OCI-LY1 (cell line): ENCODE measurements around the gene DMWD.
A peak's percentile ranks its signal among the peaks of the same experiment; 100 is the strongest.

Experiments used
- H2AFZ ChIP-seq: fragments of 200-600 bp; sonication (generic), shearing (Covaris generic); 2 replicates; pipeline ENCODE4 v1.6.0; 2014; ENCODE audit warnings: antibody characterized with exemption, mild to moderate bottlenecking, low read length
- H3F3A ChIP-seq: fragments of 200-600 bp; sonication (generic), shearing (Covaris generic); 2 replicates; pipeline ENCODE4 v1.6.0; 2014; ENCODE audit warnings: mild to moderate bottlenecking, antibody characterized with exemption, low read length, moderate library complexity; ENCODE audit not compliant: insufficient read depth
- H3K27ac ChIP-seq: fragments of 200-600 bp; sonication (generic); 2 replicates; pipeline ENCODE4 v1.5.1; 2014; ENCODE audit warnings: low read length, mixed run types, mild to moderate bottlenecking, low read depth; ENCODE audit not compliant: poor library complexity, severe bottlenecking
- H3K27me3 ChIP-seq: fragments of 200-600 bp; sonication (generic); 2 replicates; pipeline ENCODE4 v1.6.0; 2014; ENCODE audit warnings: antibody characterized with exemption, mild to moderate bottlenecking, low read length, moderate library complexity; ENCODE audit not compliant: insufficient read depth
- H3K36me3 ChIP-seq: fragments of 200-600 bp; sonication (generic); 2 replicates; pipeline ENCODE4 v1.6.1; 2014; ENCODE audit warnings: mild to moderate bottlenecking, antibody characterized with exemption, low read length, moderate library complexity, mixed read lengths; ENCODE audit not compliant: insufficient read depth
- H3K4me1 ChIP-seq: fragments of 200-600 bp; sonication (generic); 2 replicates; pipeline ENCODE4 v1.5.1; 2014; ENCODE audit warnings: mild to moderate bottlenecking, low read length, moderate library complexity; ENCODE audit not compliant: insufficient read depth, severe bottlenecking
- H3K4me2 ChIP-seq: fragments of 200-600 bp; sonication (generic), shearing (Covaris generic); 2 replicates; pipeline ENCODE4 v1.6.1; 2014; ENCODE audit warnings: low read length
- H3K4me3 ChIP-seq: fragments of 200-600 bp; sonication (generic); 2 replicates; pipeline ENCODE4 v1.5.1; 2014; ENCODE audit warnings: low read length, low read depth, mild to moderate bottlenecking, mixed read lengths; ENCODE audit not compliant: poor library complexity, severe bottlenecking
- H3K79me2 ChIP-seq: fragments of 200-600 bp; shearing (Covaris generic); 2 replicates; pipeline ENCODE4 v1.6.1; 2016; ENCODE audit warnings: mixed run types, low read length, mixed read lengths; ENCODE audit not compliant: insufficient read depth
- H3K9ac ChIP-seq: fragments of 200-600 bp; sonication (generic), shearing (Covaris generic); 2 replicates; pipeline ENCODE4 v1.6.1; 2014; ENCODE audit warnings: mild to moderate bottlenecking, low read length, mixed read lengths
- H3K9me2 ChIP-seq: fragments of 200-600 bp; sonication (generic), shearing (Covaris generic); 2 replicates; pipeline ENCODE4 v1.6.1; 2014; ENCODE audit warnings: low read depth, mild to moderate bottlenecking, low read length, mixed read lengths
- H3K9me3 ChIP-seq: fragments of 200-600 bp; shearing (Covaris generic); 2 replicates; pipeline ENCODE4 v1.6.1; 2014; ENCODE audit warnings: low read length, mixed read lengths
- H4K20me1 ChIP-seq: fragments of 200-600 bp; sonication (generic), shearing (Covaris generic); 2 replicates; pipeline ENCODE4 v1.6.0; 2016; ENCODE audit warnings: mild to moderate bottlenecking, low read length; ENCODE audit not compliant: insufficient read depth
- EZH2 ChIP-seq: fragments of 200-600 bp; sonication (generic), shearing (Covaris generic); IDR thresholded peaks from 2 replicates; pipeline ENCODE4 v1.8.0; 2017; ENCODE audit warnings: borderline replicate concordance, mixed run types, mild to moderate bottlenecking, antibody characterized with exemption, low read length, moderate library complexity, mixed read lengths
- TF ChIP-seq, protein P1 (sequence below): fragments of 200-600 bp; sonication (generic), shearing (Covaris generic); IDR thresholded peaks from 2 replicates; pipeline ENCODE4 v1.5.1; 2017; ENCODE audit warnings: mild to moderate bottlenecking, antibody characterized with exemption, low read length, moderate library complexity, mixed read lengths

Gene DMWD

DNA sequence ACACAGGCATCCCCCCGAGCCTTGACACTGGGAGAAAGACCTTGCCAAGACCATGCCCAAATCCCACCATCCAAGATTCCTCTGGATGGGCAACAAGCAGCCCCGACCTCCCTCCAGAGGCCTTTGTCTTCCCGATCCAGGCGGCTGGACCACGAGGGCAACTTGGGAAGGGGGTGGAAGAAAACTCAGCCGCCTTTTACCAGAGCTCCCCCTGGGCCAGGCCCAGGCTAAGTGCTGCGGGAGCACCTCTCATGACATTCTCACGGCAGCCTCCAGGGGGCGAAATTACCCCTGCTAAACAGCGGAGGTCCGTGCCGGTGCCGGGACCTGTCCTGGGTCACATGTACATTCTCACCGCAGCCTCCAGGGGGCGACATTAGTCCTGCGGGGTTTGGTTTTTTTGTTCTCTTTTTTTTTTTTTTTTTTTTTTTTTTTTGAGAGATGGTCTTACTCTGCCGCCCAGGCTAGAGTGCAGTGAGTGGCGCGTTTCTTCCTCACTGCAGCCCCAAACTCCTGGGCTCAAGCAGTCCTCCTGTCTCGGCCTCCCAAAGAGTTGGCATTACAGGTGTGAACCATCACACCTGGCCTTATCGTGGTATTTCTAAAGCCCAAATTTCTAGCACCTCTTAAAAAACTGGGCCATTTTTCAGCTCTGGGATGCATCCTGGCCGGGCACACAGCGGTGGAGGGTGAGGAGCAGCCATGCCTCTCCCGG, 24.5 kb upstream of the DMWD start:
- H2AFZ ChIP-seq: no peak overlapping the region
- no peak overlapping the region; the same call in 1 of the 2 replicates for H3K9ac ChIP-seq
- H3K27ac ChIP-seq: peak overlapping the region; percentile 63
- H3K4me1 ChIP-seq: peaks cover 10% of the 10 kb centered on the region
- no peaks in the 10 kb centered on the region for H3K9me2 ChIP-seq
- peaks cover 29% of the 10 kb centered on the region for H3K36me3 ChIP-seq
- peak overlapping the region; percentile 25; the same call in 1 of the 2 replicates for H3K4me2 ChIP-seq
- no peaks in the 10 kb centered on the region for H3K9me3 ChIP-seq
- no peaks in the 10 kb centered on the region for H3F3A ChIP-seq
- TF ChIP-seq EZH2: no peak
- TF ChIP-seq, protein P1, sequence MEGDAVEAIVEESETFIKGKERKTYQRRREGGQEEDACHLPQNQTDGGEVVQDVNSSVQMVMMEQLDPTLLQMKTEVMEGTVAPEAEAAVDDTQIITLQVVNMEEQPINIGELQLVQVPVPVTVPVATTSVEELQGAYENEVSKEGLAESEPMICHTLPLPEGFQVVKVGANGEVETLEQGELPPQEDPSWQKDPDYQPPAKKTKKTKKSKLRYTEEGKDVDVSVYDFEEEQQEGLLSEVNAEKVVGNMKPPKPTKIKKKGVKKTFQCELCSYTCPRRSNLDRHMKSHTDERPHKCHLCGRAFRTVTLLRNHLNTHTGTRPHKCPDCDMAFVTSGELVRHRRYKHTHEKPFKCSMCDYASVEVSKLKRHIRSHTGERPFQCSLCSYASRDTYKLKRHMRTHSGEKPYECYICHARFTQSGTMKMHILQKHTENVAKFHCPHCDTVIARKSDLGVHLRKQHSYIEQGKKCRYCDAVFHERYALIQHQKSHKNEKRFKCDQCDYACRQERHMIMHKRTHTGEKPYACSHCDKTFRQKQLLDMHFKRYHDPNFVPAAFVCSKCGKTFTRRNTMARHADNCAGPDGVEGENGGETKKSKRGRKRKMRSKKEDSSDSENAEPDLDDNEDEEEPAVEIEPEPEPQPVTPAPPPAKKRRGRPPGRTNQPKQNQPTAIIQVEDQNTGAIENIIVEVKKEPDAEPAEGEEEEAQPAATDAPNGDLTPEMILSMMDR: peak; percentile 98
- H3K79me2 ChIP-seq: no peaks in the 10 kb centered on the region
- no peak overlapping the region for H3K4me3 ChIP-seq
- H4K20me1 ChIP-seq: no peaks in the 10 kb centered on the region
- no peaks in the 10 kb centered on the region for H3K27me3 ChIP-seq

DNA sequence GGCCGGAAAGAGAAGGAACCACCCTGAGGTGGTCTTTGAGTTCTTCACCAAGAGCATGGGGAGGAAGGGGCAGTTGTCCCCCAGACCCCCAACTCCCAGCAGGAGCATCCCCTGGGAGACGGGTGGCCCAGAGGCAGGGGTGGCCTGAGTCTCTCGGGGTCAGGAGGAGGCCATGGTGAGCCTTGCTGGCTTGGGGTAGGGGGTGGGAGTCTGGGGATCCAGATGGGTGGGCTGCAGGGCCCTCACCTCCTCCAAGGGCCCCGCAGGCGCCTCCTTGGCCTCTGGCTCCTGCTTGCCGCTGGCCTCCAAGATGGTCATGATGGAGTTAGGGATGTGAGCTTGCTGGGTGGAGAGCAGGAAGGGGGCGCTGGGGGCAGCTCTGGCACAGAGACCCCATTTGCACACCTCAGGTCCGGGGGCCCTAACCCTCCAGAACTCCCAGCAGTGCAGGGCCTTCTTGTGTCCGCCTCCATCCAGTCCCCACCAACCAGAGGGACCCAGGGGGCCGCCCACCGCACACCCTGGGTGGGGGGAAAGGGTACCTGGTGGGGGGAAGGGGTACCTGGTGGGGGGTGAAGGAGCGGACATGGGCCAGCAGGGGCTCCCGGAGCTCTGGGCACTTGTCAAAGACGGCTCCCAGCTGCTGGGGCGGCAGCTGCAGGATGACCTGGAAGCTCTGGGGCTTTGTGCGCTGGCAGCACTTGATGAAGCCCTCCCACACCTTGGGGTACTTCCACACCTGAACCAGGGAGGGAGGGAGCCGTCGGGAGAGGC, 23.8 kb upstream of the DMWD start:
- H3K27me3 ChIP-seq: no peaks in the 10 kb centered on the region
- H3K79me2 ChIP-seq: no peaks in the 10 kb centered on the region
- no peak for TF ChIP-seq EZH2
- TF ChIP-seq, protein P1: no peak
- H3K4me3 ChIP-seq: no peak overlapping the region
- H3K36me3 ChIP-seq: peaks cover 24% of the 10 kb centered on the region
- H3K9me3 ChIP-seq: no peaks in the 10 kb centered on the region
- H3K4me2 ChIP-seq: no peak overlapping the region
- no peaks in the 10 kb centered on the region for H3F3A ChIP-seq
- H2AFZ ChIP-seq: no peak overlapping the region
- no peak overlapping the region for H3K27ac ChIP-seq
- H3K9me2 ChIP-seq: no peaks in the 10 kb centered on the region
- no peak overlapping the region; the same call in 1 of the 2 replicates for H3K9ac ChIP-seq
- H4K20me1 ChIP-seq: no peaks in the 10 kb centered on the region
- peaks cover 10% of the 10 kb centered on the region for H3K4me1 ChIP-seq

DNA sequence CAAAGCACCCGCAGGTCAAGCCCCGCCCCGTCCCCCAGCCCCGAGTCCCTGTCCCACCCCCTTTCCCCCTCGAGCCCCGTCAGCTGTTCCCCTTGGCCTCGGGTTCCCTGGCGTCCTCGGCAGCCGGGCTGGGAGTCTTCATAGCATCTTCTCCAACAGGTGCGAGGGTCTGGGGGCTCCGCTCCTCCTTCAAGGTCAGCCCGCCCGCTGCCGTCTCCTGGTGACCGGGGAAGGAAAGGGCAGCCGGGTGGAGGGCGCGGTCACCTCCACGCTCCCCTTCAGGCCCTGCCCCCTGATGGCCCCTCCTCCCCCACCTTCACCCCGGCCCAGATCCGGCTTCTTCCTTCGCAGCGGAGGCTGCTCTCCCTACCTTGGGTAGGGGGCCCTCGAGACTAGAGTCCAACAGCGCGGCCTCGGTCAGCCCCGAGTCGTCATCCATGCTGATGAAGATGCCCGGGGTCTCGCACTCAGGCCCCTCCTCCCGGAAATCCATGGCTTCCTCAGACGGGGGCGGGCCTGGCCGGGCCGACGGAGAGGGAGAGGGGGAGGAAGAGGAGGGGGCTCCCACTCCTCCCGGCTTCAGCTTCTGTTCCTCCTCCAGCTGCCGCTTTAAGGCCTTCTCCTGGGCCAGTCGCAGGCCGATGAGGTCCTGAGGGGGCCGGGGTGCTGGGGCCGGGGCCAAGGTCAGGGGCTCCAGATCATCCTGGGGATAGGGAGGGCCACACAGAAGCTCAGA, 23.0 kb upstream of the DMWD start:
- H3K27ac ChIP-seq: no peak overlapping the region

More for the DNA sequence above, 23.0 kb upstream of the DMWD start:
- no peaks in the 10 kb centered on the region for H3K9me2 ChIP-seq
- no peak overlapping the region for H3K4me3 ChIP-seq
- no peaks in the 10 kb centered on the region for H3F3A ChIP-seq
- no peak overlapping the region for H2AFZ ChIP-seq
- no peaks in the 10 kb centered on the region for H3K9me3 ChIP-seq
- no peaks in the 10 kb centered on the region for H3K79me2 ChIP-seq
- H3K36me3 ChIP-seq: peaks cover 20% of the 10 kb centered on the region
- peaks cover 10% of the 10 kb centered on the region for H3K4me1 ChIP-seq
- TF ChIP-seq, protein P1: no peak
- TF ChIP-seq EZH2: no peak
- no peaks in the 10 kb centered on the region for H4K20me1 ChIP-seq
- no peak overlapping the region for H3K9ac ChIP-seq
- H3K4me2 ChIP-seq: no peak overlapping the region
- H3K27me3 ChIP-seq: no peaks in the 10 kb centered on the region
